ENCODE data around the gene HTR3D.

DNA sequence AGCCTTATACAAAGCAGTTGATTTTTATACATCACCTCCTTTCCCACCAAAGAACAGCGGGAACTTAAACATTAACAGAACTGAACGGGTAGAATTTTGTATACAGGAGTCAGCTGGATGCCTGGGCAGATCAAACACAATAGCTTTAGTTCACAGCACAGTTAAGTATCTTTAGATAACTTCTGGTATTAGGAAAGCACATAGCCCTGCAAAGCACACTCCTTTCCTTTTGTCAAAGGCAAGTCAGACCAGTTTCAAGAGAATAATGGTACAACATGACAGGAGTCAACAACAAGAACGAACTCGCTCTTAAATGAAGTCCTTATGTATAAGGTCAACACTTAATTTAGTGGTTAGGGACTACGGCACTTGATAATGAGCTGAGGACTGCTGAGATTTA is 40.1 kb upstream of the HTR3D start:
- TF ChIP-seq, protein P1, sequence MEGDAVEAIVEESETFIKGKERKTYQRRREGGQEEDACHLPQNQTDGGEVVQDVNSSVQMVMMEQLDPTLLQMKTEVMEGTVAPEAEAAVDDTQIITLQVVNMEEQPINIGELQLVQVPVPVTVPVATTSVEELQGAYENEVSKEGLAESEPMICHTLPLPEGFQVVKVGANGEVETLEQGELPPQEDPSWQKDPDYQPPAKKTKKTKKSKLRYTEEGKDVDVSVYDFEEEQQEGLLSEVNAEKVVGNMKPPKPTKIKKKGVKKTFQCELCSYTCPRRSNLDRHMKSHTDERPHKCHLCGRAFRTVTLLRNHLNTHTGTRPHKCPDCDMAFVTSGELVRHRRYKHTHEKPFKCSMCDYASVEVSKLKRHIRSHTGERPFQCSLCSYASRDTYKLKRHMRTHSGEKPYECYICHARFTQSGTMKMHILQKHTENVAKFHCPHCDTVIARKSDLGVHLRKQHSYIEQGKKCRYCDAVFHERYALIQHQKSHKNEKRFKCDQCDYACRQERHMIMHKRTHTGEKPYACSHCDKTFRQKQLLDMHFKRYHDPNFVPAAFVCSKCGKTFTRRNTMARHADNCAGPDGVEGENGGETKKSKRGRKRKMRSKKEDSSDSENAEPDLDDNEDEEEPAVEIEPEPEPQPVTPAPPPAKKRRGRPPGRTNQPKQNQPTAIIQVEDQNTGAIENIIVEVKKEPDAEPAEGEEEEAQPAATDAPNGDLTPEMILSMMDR (IDR thresholded peaks at IDR 0.05), result no peak
- no peak for TF ChIP-seq POLR2A (IDR thresholded peaks at IDR 0.05)
